ENCODE measurements around the gene PIGQ.

The PIGQ gene

DNA sequence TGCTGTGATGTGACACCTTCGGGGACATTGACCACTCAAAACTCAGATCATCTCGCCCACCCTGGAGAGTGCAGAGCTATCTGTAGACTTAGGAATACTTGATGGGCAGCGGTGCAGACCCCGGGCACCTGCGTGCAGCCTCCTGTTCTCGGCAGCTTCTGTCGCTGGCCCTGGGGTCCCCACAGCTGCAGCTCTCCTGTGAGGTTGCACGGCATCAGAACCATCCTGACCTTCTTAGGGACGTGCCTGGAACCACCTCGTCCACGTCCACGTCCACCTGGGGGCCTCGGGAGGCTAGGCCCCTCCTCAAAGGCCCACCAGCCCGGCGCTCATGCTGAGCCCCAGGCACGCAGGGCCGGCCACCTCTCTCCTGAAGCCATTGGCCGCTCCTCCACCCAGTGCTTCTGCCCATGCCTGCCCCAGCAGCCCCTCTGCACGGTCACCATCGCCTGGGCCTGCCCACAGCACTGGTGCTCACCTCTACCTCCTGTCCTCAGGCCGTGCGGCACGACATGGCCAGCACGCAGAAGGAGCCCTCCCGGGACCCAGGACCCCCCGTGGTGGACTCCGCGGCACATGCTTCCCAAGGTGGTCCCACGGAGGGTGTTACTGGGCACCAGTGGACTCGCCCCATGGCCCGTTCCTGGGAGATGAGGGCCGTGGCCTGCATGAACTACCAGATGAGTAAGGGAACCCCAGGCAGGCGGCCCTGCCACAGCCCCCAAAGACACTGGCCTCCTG, 58.7 kb downstream of the PIGQ start:
- no peak for DNase-seq (ENCODE audit: low spot score)

DNA sequence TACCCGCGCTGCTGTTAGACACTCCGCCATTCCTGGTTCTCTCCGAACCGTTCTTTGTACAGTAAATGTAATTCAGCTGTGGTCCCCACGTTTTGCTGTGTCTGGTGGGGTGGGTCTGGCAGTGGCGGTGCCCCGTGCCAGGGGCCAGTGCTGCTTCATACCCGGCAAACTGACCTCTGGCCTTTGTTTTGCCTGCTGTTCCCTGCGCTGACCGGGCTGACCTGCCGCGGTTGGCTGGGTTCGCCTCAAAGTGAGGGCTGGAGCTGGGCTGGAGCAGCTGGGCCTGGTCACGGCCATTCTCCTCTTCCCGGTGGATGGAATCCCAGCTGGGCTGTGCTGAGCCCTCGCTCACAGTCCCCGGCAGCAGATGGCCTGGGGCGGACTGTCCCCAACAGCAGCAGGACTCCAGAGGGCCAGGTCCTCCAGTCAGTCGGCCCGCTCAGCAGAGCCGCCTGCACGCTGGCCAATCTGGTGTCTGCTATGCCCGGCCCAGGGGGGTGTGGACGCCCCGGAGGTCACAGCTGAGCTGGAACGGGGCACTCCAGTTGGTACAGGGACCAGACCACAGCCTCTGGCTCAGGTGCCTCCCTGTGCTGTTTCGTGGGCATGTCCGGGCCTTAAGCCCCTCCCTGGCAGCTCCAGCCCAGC, 59.5 kb downstream of the PIGQ start:
- DNase-seq (ENCODE audit: low spot score): peak; percentile 82

DNA sequence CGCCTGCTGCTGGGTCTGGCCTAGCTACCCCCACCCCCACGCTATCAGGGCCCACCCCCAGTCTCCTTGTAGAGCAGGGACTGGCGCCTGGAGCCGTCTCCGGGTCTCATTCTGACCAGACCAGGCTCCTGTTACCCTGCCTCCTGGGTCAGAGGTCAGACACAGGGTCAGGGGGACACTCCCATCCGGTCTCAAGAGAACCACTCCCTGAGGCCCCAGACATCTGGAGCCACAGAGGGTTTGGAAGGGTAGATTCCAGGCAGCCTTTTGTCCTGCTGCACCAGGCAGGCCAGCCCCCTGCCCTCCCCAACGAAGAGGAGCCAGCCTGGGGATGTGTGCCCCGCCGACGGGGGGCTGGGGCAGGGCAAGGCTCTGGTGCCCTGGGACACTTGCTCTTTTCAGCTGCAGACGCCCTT, 60.1 kb downstream of the PIGQ start:
- DNase-seq (ENCODE audit: low spot score): no peak

DNA sequence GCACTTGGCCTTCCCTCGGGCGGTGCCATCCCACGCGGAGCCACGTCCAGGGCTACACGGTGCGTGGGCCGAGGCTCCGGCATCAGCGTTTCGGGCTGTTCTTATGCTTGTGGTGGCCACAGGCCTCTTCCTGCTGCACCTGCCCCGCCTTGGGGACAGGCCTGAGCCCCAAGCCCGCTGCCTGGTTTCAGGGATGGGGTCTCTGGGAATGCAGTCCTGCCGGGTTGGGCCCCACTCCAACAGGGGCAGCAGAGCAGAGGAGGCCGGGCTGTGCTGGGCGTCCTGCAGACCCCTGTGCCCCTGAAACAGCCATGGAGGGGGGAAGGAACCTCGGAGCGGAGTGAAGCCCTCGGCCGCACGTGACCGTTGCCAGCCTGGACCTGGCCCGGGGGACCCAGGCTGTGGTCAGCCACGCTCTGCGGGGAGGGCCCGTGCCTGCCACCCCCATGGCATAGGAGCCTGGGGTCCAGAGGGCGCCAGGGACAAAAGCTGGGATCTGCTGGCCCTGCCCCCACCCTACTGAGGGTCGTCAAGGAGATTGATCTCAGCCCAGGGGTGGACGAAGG, 60.6 kb downstream of the PIGQ start:
- no peak for DNase-seq (ENCODE audit: low spot score)

DNA sequence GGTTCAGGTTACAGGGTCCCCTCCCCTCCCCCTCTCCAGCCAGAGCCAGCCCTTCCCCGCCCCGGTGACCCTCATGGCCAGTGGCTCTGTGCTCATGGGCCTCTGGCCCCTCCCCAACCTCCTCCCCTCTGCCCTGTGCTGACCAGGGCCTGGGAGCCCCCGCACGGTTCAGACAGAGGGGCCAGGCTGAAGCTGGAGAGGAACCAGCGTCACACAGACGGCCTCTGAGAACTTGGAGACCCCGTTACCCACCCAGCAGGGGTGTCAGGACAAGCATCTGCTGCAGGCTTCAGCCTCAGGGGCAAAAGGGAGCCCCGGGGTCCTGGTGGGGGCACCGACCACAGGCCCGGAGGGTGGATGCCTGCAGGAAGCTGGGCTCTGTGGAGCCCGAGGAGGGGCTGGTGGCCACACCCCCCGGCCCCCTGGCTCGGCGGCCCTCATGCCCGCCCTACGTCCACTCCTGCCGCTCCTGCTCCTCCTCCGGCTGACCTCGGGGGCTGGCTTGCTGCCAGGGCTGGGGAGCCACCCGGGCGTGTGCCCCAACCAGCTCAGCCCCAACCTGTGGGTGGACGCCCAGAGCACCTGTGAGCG, 61.1 kb downstream of the PIGQ start, which contains the start of gene WFIKKN1:
TSS of gene WFIKKN1 (plus strand) at position 171 of the 591 bp plus-strand sequence. CDS start at position 440, 269 bp downstream.
- peak; percentile 65 for DNase-seq (ENCODE audit: low spot score)

DNA sequence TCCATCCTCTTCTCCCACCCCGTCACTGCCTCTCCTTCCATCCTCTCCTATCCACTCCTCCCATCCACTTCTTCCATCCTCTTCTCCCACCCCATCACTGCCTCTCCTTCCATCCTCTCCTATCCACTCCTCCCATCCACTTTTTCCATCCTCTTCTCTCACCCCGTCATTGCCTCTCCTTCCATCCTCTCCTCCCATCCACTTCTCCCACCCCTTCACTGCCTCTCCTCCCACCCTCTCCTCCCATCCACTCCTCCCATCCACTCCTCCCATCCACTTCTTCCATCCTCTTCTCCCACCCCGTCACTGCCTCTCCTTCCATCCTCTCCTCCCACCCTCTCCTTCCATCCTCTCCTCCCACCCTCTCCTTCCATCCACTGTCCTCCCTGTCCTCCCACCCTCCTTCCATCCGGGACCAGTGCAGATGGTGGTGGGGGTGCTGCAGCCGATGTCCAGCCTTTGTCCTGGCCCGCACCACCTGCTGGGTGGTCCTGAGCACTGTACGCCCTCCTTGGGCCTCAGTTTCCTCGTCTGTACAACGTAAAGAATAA, 62.1 kb downstream of the PIGQ start:
- no peak for DNase-seq (ENCODE audit: low spot score)

DNA sequence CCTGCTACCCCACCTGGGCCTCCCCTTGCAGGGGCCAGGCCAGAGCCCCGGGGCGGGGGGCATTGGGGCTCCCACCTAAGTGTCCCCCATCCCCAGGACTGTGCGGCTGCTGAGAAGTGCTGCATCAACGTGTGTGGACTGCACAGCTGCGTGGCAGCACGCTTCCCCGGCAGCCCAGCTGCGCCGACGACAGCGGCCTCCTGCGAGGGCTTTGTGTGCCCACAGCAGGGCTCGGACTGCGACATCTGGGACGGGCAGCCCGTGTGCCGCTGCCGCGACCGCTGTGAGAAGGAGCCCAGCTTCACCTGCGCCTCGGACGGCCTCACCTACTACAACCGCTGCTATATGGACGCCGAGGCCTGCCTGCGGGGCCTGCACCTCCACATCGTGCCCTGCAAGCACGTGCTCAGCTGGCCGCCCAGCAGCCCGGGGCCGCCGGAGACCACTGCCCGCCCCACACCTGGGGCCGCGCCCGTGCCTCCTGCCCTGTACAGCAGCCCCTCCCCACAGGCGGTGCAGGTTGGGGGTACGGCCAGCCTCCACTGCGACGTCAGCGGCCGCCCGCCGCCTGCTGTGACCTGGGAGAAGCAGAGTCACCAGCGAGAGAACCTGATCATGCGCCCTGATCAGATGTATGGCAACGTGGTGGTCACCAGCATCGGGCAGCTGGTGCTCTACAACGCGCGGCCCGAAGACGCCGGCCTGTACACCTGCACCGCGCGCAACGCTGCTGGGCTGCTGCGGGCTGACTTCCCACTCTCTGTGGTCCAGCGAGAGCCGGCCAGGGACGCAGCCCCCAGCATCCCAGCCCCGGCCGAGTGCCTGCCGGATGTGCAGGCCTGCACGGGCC, 62.9 kb downstream of the PIGQ start:
- no peak for DNase-seq (ENCODE audit: low spot score)

DNA sequence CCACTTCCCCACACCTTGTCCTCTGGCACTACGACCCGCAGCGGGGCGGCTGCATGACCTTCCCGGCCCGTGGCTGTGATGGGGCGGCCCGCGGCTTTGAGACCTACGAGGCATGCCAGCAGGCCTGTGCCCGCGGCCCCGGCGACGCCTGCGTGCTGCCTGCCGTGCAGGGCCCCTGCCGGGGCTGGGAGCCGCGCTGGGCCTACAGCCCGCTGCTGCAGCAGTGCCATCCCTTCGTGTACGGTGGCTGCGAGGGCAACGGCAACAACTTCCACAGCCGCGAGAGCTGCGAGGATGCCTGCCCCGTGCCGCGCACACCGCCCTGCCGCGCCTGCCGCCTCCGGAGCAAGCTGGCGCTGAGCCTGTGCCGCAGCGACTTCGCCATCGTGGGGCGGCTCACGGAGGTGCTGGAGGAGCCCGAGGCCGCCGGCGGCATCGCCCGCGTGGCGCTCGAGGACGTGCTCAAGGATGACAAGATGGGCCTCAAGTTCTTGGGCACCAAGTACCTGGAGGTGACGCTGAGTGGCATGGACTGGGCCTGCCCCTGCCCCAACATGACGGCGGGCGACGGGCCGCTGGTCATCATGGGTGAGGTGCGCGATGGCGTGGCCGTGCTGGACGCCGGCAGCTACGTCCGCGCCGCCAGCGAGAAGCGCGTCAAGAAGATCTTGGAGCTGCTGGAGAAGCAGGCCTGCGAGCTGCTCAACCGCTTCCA, 63.7 kb downstream of the PIGQ start:
- DNase-seq (ENCODE audit: low spot score): no peak

Data from cerebellar cortex (tissue), 1 donor.